ENCODE measurements around the gene FRMPD2.

GRCh38 chr10:48251525-48252353 lies 22.8 kb downstream of the FRMPD2 start:
- no peak for TF ChIP-seq YY1 (IDR thresholded peaks at IDR 0.05; ENCODE audit: insufficient read depth, insufficient read length)
- no peak for TF ChIP-seq ZNF274 (IDR thresholded peaks at IDR 0.05; ENCODE audit: low read depth, low read length)
- no peak for TF ChIP-seq SUZ12 (IDR thresholded peaks at IDR 0.05; ENCODE audit: extremely low read depth, insufficient read depth, insufficient read length)
